ENCODE results near the gene FBXW11.

FBXW11 gene

GRCh38 chr5:171865471-171865870 is 141.0 kb downstream of the FBXW11 start:
- DNase-seq (ENCODE audit: low read depth), result no peak

GRCh38 chr5:171863935-171864334 is 142.5 kb downstream of the FBXW11 start:
- DNase-seq (ENCODE audit: low read depth), result peak; percentile 94

GRCh38 chr5:171862624-171863023 is 143.8 kb downstream of the FBXW11 start:
- no peak for DNase-seq (ENCODE audit: low read depth)

GRCh38 chr5:171861381-171861780 is 145.1 kb downstream of the FBXW11 start:
- peak; percentile 29 for DNase-seq (ENCODE audit: low read depth)

- DNase-seq (ENCODE audit: low read depth), result no peak
Observed at GRCh38 chr5:171858303-171858702, 148.1 kb downstream of the FBXW11 start.

- DNase-seq (ENCODE audit: low read depth), result peak; percentile 25
Observed at GRCh38 chr5:171857489-171857876, 149.0 kb downstream of the FBXW11 start.

GRCh38 chr5:171855798-171856763 is 150.4 kb downstream of the FBXW11 start:
- peak; percentile 54 for DNase-seq (ENCODE audit: low read depth)

- DNase-seq (ENCODE audit: low read depth), result no peak
Observed at GRCh38 chr5:171855265-171855664, 151.2 kb downstream of the FBXW11 start.

GRCh38 chr5:171852255-171852681 is 154.2 kb downstream of the FBXW11 start:
- DNase-seq (ENCODE audit: low read depth), result no peak

GRCh38 chr5:171851251-171851650 is 155.2 kb downstream of the FBXW11 start:
- DNase-seq (ENCODE audit: low read depth), result no peak

- no peak for DNase-seq (ENCODE audit: low read depth)
Observed at GRCh38 chr5:171850324-171850947, 156.0 kb downstream of the FBXW11 start.

- DNase-seq (ENCODE audit: low read depth), result no peak
Observed at GRCh38 chr5:171849585-171850323, 156.7 kb downstream of the FBXW11 start.

- no peak for DNase-seq (ENCODE audit: low read depth)
Observed at GRCh38 chr5:171848911-171849520, 157.4 kb downstream of the FBXW11 start.

GRCh38 chr5:171848486-171848885 is 158.0 kb downstream of the FBXW11 start:
- no peak for DNase-seq (ENCODE audit: low read depth)

- no peak for DNase-seq (ENCODE audit: low read depth)
Observed at GRCh38 chr5:171848006-171848405, 158.4 kb downstream of the FBXW11 start.

- DNase-seq (ENCODE audit: low read depth), result no peak
Observed at GRCh38 chr5:171847026-171847425, 159.4 kb downstream of the FBXW11 start.

GRCh38 chr5:171846323-171846722 is 160.1 kb downstream of the FBXW11 start:
- no peak for DNase-seq (ENCODE audit: low read depth)

GRCh38 chr5:171845857-171846256 is 160.6 kb downstream of the FBXW11 start:
- DNase-seq (ENCODE audit: low read depth), result peak; percentile 41

GRCh38 chr5:171845040-171845630 is 161.3 kb downstream of the FBXW11 start:
- DNase-seq (ENCODE audit: low read depth), result no peak

- DNase-seq (ENCODE audit: low read depth), result no peak
Observed at GRCh38 chr5:171842777-171843328, 163.6 kb downstream of the FBXW11 start.

Measured in iris pigment epithelial cell (primary cell).